Urinary bladder (tissue), 4 donors: ENCODE data around the gene GNA12. TPM values are rescaled to one million over a fixed set of nuclear protein-coding genes. Genes with fewer than 3 reads are reported as not detected.

Experiments used
- DNase-seq: peaks from one replicate; pipeline ENCODE4 v3.0.0-alpha.2; 2015; ENCODE audit errors: extremely low spot score
- H3K27ac ChIP-seq: one replicate; pipeline ENCODE4 v1.5.1; 2013; ENCODE audit warnings: low read depth, mild to moderate bottlenecking, moderate library complexity
- H3K36me3 ChIP-seq: one replicate; pipeline ENCODE4 v1.6.1; 2013; ENCODE audit warnings: mild to moderate bottlenecking, moderate library complexity; ENCODE audit not compliant: insufficient read depth
- H3K4me1 ChIP-seq: one replicate; pipeline ENCODE4 v1.6.1; 2013; ENCODE audit warnings: mild to moderate bottlenecking, moderate library complexity; ENCODE audit not compliant: insufficient read depth
- H3K4me3 ChIP-seq: one replicate; pipeline ENCODE4 v1.5.1; 2013; ENCODE audit warnings: low read depth, low read length
- WGBS: extraction: QIAGEN DNeasy Blood & Tissue Kit; methylation state at CpG from one replicate; pipeline ENCODE4 v1.1.7; 2013; 5-methylcytosine and 5-hydroxymethylcytosine counted together
- polyA plus RNA-seq: library from polyadenylated mRNA; stranded (reverse); fragments of 200-250 nt; gene quantifications from one replicate; pipeline ENCODE4 v1.2.3, GENCODE V29; 2013
- total RNA-seq: library from RNA; depleted of rRNA; stranded (reverse); fragments of >200 nt; gene quantifications from one replicate; pipeline ENCODE4 v1.2.3, GENCODE V29; 2014
- donor health status: healthy with polysubstance abuse.
- donor health status: healthy.

The GNA12 gene
- total and polyA plus RNA-seq, 2 donors = 22.1 to 62.6 TPM

DNA sequence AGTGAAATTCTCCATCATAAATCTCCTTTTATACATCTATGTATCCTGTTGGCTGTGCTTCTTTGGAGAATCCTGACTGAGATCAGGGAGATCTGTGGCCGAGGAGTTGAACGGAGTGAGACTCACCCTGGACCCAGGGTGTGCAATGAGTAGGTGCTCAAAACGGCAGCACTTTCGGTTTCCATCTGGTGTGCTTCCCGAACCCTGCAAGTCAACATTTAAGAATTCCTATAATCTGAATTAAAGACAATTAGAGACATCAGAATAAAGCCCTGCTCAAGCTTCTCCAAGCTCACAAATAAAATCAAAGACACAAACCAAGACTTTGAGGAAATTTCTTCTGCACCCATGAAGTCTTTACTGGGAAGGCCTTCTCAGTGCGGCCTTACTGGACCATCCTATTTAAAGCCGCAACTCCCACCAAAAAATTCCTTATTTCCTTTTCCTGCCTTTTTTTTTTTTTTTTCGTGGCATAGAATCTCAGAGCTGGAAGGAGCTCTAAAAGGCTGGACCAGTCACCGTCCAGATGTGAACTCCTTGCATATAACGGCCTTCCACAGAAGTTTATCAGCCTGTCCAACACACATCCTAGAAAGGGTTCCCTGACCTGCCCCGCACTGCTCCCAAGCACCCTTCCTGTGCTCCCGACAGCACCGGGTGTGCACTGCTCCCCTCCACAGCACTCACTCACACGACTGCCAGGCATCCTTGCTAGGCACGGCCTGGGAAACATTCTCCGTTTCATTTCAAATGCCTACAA lies 29.7 kb downstream of the GNA12 start:
- Histone ChIP-seq H3K36me3 (no peaks in the 10 kb centered on the region), H3K4me3 (no peak overlapping the region), H3K4me1 (no peaks in the 10 kb centered on the region), H3K27ac (peak overlapping the region; percentile 71)
- no peak for DNase-seq
- WGBS = 66% methylated on average over 16 of the region's 16 CpGs

- WGBS = 86% methylated on average over 20 of the region's 20 CpGs
- Histone ChIP-seq H3K4me1 (no peaks in the 10 kb centered on the region), H3K27ac (peak overlapping the region; percentile 15), H3K4me3 (no peak overlapping the region), H3K36me3 (no peaks in the 10 kb centered on the region)
- no peak for DNase-seq
Measured at GRCh38 chr7:2813350-2814185, 30.5 kb downstream of the GNA12 start.

GRCh38 chr7:2812831-2813230 lies 31.3 kb downstream of the GNA12 start:
- H3K36me3 ChIP-seq = no peaks in the 10 kb centered on the region
- H3K4me3 ChIP-seq = no peak overlapping the region
- H3K27ac ChIP-seq = no peak overlapping the region
- WGBS = 80% methylated on average over 3 of the region's 3 CpGs
- no peak for DNase-seq
- H3K4me1 ChIP-seq = no peaks in the 10 kb centered on the region

GRCh38 chr7:2812114-2812487 lies 32.0 kb downstream of the GNA12 start:
- H3K27ac ChIP-seq = peak overlapping the region; percentile 23
- H3K4me3 ChIP-seq = no peak overlapping the region
- no peaks in the 10 kb centered on the region for H3K36me3 ChIP-seq
- WGBS = 65% methylated on average over 7 of the region's 7 CpGs
- no peak for DNase-seq
- no peaks in the 10 kb centered on the region for H3K4me1 ChIP-seq

- Histone ChIP-seq H3K36me3 (no peaks in the 10 kb centered on the region), H3K4me1 (no peaks in the 10 kb centered on the region), H3K27ac (no peak overlapping the region), H3K4me3 (no peak overlapping the region)
- 64% methylated on average over 19 of the region's 19 CpGs for WGBS
- no peak for DNase-seq
Measured at GRCh38 chr7:2811476-2812113, 32.5 kb downstream of the GNA12 start.

- Histone ChIP-seq H3K4me1 (no peaks in the 10 kb centered on the region), H3K27ac (peak overlapping the region; percentile 35), H3K4me3 (no peak overlapping the region), H3K36me3 (no peaks in the 10 kb centered on the region)
- WGBS = 76% methylated on average over 16 of the region's 16 CpGs
- DNase-seq = no peak
Measured at GRCh38 chr7:2810682-2811415, 33.3 kb downstream of the GNA12 start.

GRCh38 chr7:2809903-2810625 lies 34.0 kb downstream of the GNA12 start:
- H3K4me3 ChIP-seq = no peak overlapping the region
- H3K36me3 ChIP-seq = no peaks in the 10 kb centered on the region
- 90% methylated on average over 8 of the region's 8 CpGs for WGBS
- DNase-seq = no peak
- no peak overlapping the region for H3K27ac ChIP-seq
- H3K4me1 ChIP-seq = no peaks in the 10 kb centered on the region

DNA sequence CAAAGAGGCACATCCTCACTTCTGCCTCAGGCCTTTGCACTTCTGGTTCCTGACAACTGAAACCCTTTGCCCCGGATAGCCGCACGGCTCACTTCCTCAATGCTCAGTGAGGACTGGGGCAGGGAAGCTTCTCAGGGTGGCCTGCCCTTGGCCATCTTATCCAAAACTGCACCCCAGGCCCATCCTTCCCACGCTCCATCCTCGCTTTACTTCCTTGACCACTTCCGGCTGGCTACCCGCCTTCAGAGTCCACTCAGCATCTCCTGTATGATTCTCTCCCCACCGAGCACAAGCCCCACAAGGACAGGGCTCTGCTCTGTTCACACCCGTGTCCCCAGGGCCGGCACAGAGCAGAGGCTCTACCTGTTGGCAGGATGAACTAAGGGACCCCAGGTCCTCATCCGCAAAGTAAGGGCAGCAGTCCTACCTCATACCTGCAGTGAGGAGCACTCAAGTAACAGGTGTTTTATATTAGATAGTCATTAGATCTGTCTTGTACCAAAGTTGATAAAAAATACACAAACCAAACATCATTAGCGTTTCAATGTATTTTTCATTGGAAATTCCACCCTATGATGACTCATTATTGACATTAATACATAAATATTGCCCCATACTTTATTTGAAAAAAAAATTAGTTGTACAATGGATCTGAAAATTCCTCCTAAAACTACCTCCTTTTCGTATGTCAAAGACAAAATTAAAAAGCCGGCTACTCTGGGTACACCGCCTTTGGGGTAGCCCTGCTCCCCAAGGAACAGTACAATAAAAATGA lies 35.0 kb downstream of the GNA12 start:
- DNase-seq = no peak
- Histone ChIP-seq H3K4me1 (no peaks in the 10 kb centered on the region), H3K27ac (no peak overlapping the region), H3K36me3 (no peaks in the 10 kb centered on the region), H3K4me3 (no peak overlapping the region)
- 91% methylated on average over 15 of the region's 15 CpGs for WGBS

- DNase-seq = no peak
- no peaks in the 10 kb centered on the region for H3K4me1 ChIP-seq
- no peak overlapping the region for H3K27ac ChIP-seq
- WGBS = 68% methylated on average over 21 of the region's 21 CpGs
- H3K4me3 ChIP-seq = no peak overlapping the region
- H3K36me3 ChIP-seq = no peaks in the 10 kb centered on the region
Measured at GRCh38 chr7:2807845-2808772, 36.0 kb downstream of the GNA12 start.

- Histone ChIP-seq H3K36me3 (no peaks in the 10 kb centered on the region), H3K4me1 (no peaks in the 10 kb centered on the region), H3K27ac (no peak overlapping the region), H3K4me3 (no peak overlapping the region)
- 60% methylated on average over 5 of the region's 5 CpGs for WGBS
- no peak for DNase-seq
Measured at GRCh38 chr7:2807460-2807844, 36.7 kb downstream of the GNA12 start.

DNA sequence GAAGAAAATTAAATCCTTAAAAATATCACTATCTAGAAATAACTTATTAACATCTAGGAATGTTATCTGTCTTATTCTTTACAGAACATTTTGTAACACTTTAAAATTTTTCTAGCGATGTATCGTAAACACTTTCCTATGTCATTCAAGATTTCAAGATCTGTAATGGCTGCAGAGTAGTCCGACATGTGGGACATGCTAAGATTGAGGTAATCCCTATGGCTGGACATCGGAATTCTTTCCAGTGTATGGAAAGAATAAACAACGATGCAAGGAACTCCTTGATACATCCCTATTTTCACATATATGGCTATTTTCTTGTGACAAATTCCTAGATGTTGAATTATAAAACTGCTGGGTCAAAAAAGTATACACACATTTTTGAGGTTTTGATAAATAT lies 37.5 kb downstream of the GNA12 start:
- H3K27ac ChIP-seq = no peak overlapping the region
- DNase-seq = no peak
- H3K36me3 ChIP-seq = no peaks in the 10 kb centered on the region
- H3K4me3 ChIP-seq = no peak overlapping the region
- no peaks in the 10 kb centered on the region for H3K4me1 ChIP-seq
- WGBS = 85% methylated on average over 5 of the region's 5 CpGs
